CD8-positive, alpha-beta memory T cell (primary cell): Measurements from ENCODE around the gene GRIP1. TPM values are rescaled to one million over a fixed set of nuclear protein-coding genes. Genes with fewer than 3 reads are reported as not detected.
A peak's percentile ranks its signal among the peaks of the same experiment; 100 is the strongest.

Experiments
- CTCF ChIA-PET: fragments of 350-600 bp; sonication (Branson Sonifier 250); formaldehyde crosslinking; loops from one replicate; lab custom pipeline; 2021; ENCODE audit warnings: antibody characterized with exemption; lab: Charles Lee
- POLR2A ChIA-PET: fragments of 350-600 bp; sonication (Branson Sonifier 250); formaldehyde crosslinking; loops from one replicate; lab custom pipeline; 2021; ENCODE audit warnings: antibody characterized with exemption; lab: Charles Lee
- DNase-seq, 5 donors: peaks; one replicate each; pipeline versions ENCODE4 v3.0.0 to v3.0.0-alpha.2; 2020 to 2022; ENCODE audit warnings: mixed read lengths in 1 of 5
- H3K27ac ChIP-seq: one replicate; pipeline ENCODE4 v1.7.0; 2013; ENCODE audit warnings: low read depth, mild to moderate bottlenecking, low read length, moderate library complexity
- H3K27me3 ChIP-seq: 2 replicates; pipeline ENCODE4 v1.7.0; 2013; ENCODE audit warnings: low read length, mild to moderate bottlenecking; ENCODE audit not compliant: insufficient read depth, poor library complexity, severe bottlenecking
- H3K36me3 ChIP-seq: 2 replicates; pipeline ENCODE4 v1.7.0; 2013; ENCODE audit warnings: mild to moderate bottlenecking, low read length, moderate library complexity; ENCODE audit not compliant: insufficient read depth
- H3K4me1 ChIP-seq: 2 replicates; pipeline ENCODE4 v1.7.0; 2013; ENCODE audit warnings: mild to moderate bottlenecking, low read length, moderate library complexity; ENCODE audit not compliant: insufficient read depth
- H3K4me3 ChIP-seq: 2 replicates; pipeline ENCODE4 v1.7.0; 2013; ENCODE audit warnings: mild to moderate bottlenecking, low read length
- H3K9me3 ChIP-seq: 2 replicates; pipeline ENCODE4 v1.7.0; 2013; ENCODE audit warnings: mild to moderate bottlenecking, low read length
- H3K27ac Mint-ChIP-seq, 8 donors: one replicate each; pipeline ENCODE4 v1.8.0; 2020 to 2021; ENCODE audit warnings: mixed read lengths in 8 of 8, mild to moderate bottlenecking in 6 of 8, inconsistent platforms in 3 of 8, moderate library complexity in 3 of 8
- H3K27me3 Mint-ChIP-seq, 2 donors: one replicate each; pipeline ENCODE4 v1.8.0; 2020 to 2021; ENCODE audit warnings: mixed read lengths in 2 of 2, mild to moderate bottlenecking in 1 of 2, moderate library complexity in 1 of 2
- H3K36me3 Mint-ChIP-seq, 3 donors: one replicate each; pipeline ENCODE4 v1.8.0; 2020 to 2021; ENCODE audit warnings: mixed read lengths in 3 of 3, inconsistent platforms in 1 of 3, mild to moderate bottlenecking in 1 of 3
- H3K4me1 Mint-ChIP-seq, 3 donors: one replicate each; pipeline ENCODE4 v1.8.0; 2020 to 2021; ENCODE audit warnings: mixed read lengths in 3 of 3, inconsistent platforms in 1 of 3, mild to moderate bottlenecking in 1 of 3
- H3K4me3 Mint-ChIP-seq, 7 donors: one replicate each; pipeline ENCODE4 v1.8.0; 2020 to 2021; ENCODE audit warnings: mixed read lengths in 7 of 7, mild to moderate bottlenecking in 6 of 7, moderate library complexity in 4 of 7, inconsistent platforms in 2 of 7
- H3K9me3 Mint-ChIP-seq, 5 donors: one replicate each; pipeline ENCODE4 v1.8.0; 2020 to 2022; ENCODE audit warnings: mixed read lengths in 5 of 5, mild to moderate bottlenecking in 3 of 5, moderate library complexity in 2 of 5, inconsistent platforms in 1 of 5
- polyA plus RNA-seq: library from polyadenylated mRNA; unstranded; fragments of 300-500 nt; fragmentation: Illumina TruSeq; gene quantifications from one replicate; pipeline ENCODE4 v1.2.3, GENCODE V29; 2021
- total RNA-seq, 2 experiments: library from RNA; stranded (reverse); gene quantifications; one replicate each; pipeline ENCODE4 v1.2.3, GENCODE V29; 2021

Gene GRIP1
- total and polyA plus RNA-seq, 3 experiments from 2014 or later: 0.31 to 1.5 (median 1.3) TPM

GRCh38 chr12:66716522-66716921 is 37.6 kb upstream of the GRIP1 start:
- Mint-ChIP-seq H3K9me3 (no peaks in the 10 kb centered on the region), H3K27ac (peak overlapping the region in 2 of 8 donors; percentile 33 to 34), H3K36me3 (no peaks in the 10 kb centered on the region), H3K4me3 (no peak overlapping the region), H3K27me3 (peaks cover 0 to 4% of the 10 kb centered on the region in 2 donors), H3K4me1 (peaks cover 13 to 28% (median 21%) of the 10 kb centered on the region in 3 donors)
- Histone ChIP-seq H3K36me3 (no peaks in the 10 kb centered on the region), H3K4me1 (peaks cover 6% of the 10 kb centered on the region), H3K9me3 (no peaks in the 10 kb centered on the region), H3K4me3 (no peak overlapping the region), H3K27me3 (no peaks in the 10 kb centered on the region), H3K27ac (no peak overlapping the region)
- POLR2A ChIA-PET: interaction anchor here (0.6 kb wide), 1 partner anchor 169 kb away, joined by 3 read pairs; no protein-coding TSS in a partner anchor
- CTCF ChIA-PET: no interaction called here
- DNase-seq: no peak

- H3K9me3 Mint-ChIP-seq: no peaks in the 10 kb centered on the region
- Histone ChIP-seq H3K9me3 (no peaks in the 10 kb centered on the region), H3K27ac (no peak overlapping the region), H3K27me3 (no peaks in the 10 kb centered on the region), H3K4me1 (peaks cover 12% of the 10 kb centered on the region), H3K4me3 (no peak overlapping the region), H3K36me3 (no peaks in the 10 kb centered on the region)
- H3K4me1 Mint-ChIP-seq: peaks cover 13 to 29% (median 23%) of the 10 kb centered on the region in 3 donors
- peak overlapping the region; percentile 5 to 66 (median 33) for H3K4me3 Mint-ChIP-seq
- peak overlapping the region in 3 of 8 donors; percentile 0 to 14 (median 3) for H3K27ac Mint-ChIP-seq
- H3K27me3 Mint-ChIP-seq: peaks cover 0 to 4% of the 10 kb centered on the region in 2 donors
- no peak for DNase-seq
- POLR2A ChIA-PET: no interaction called here
- CTCF ChIA-PET: no interaction called here
- H3K36me3 Mint-ChIP-seq: no peaks in the 10 kb centered on the region
These were observed 35.8 kb upstream of the GRIP1 start for GRCh38 chr12:66714709-66715108.

GRCh38 chr12:66713984-66714383 is 35.1 kb upstream of the GRIP1 start:
- Mint-ChIP-seq H3K4me3 (peak overlapping the region in 6 of 7 donors; percentile 9 to 72 (median 44)), H3K36me3 (no peaks in the 10 kb centered on the region), H3K9me3 (no peaks in the 10 kb centered on the region), H3K27me3 (peaks cover 0 to 4% of the 10 kb centered on the region in 2 donors), H3K4me1 (peaks cover 19 to 36% (median 30%) of the 10 kb centered on the region in 3 donors), H3K27ac (peak overlapping the region in 4 of 8 donors; percentile 38 to 84 (median 53))
- H3K36me3 ChIP-seq: no peaks in the 10 kb centered on the region
- H3K4me3 ChIP-seq: peak overlapping the region; percentile 27
- no peaks in the 10 kb centered on the region for H3K27me3 ChIP-seq
- CTCF ChIA-PET: no interaction called here
- DNase-seq: no peak
- POLR2A ChIA-PET: no interaction called here
- H3K9me3 ChIP-seq: no peaks in the 10 kb centered on the region
- no peak overlapping the region for H3K27ac ChIP-seq
- peaks cover 17% of the 10 kb centered on the region for H3K4me1 ChIP-seq

- ChIA-PET POLR2A (no interaction called here), CTCF (interaction anchor here (1.4 to 1.8 kb wide), 2 partner anchors 12 to 17 kb away, joined by 3 to 4 read pairs; no protein-coding TSS in a partner anchor)
- Histone ChIP-seq H3K9me3 (no peaks in the 10 kb centered on the region), H3K27me3 (no peaks in the 10 kb centered on the region), H3K4me3 (no peak overlapping the region), H3K27ac (no peak overlapping the region), H3K36me3 (no peaks in the 10 kb centered on the region), H3K4me1 (peaks cover 17% of the 10 kb centered on the region)
- Mint-ChIP-seq H3K4me3 (no peak overlapping the region), H3K4me1 (peaks cover 21 to 42% (median 29%) of the 10 kb centered on the region in 3 donors), H3K36me3 (no peaks in the 10 kb centered on the region), H3K27ac (no peak overlapping the region), H3K9me3 (peaks cover 0 to 7% (median 0%) of the 10 kb centered on the region in 5 donors), H3K27me3 (peaks cover 9 to 13% of the 10 kb centered on the region in 2 donors)
- no peak for DNase-seq
These were observed 31.0 kb upstream of the GRIP1 start for GRCh38 chr12:66709893-66710292.

GRCh38 chr12:66709457-66709773 is 30.5 kb upstream of the GRIP1 start:
- Mint-ChIP-seq H3K27me3 (peaks cover 9 to 18% of the 10 kb centered on the region in 2 donors), H3K4me1 (peaks cover 17 to 37% (median 25%) of the 10 kb centered on the region in 3 donors), H3K27ac (peak overlapping the region in 1 of 8 donors; percentile 43), H3K36me3 (no peaks in the 10 kb centered on the region), H3K9me3 (peaks cover 0 to 7% (median 0%) of the 10 kb centered on the region in 5 donors), H3K4me3 (peak overlapping the region in 1 of 7 donors; percentile 8)
- no peaks in the 10 kb centered on the region for H3K9me3 ChIP-seq
- CTCF ChIA-PET: interaction anchor here (0.9 to 2.1 kb wide), 4 partner anchors 12 to 70 kb away, joined by 3 to 4 read pairs (median 4); no protein-coding TSS in a partner anchor
- no peaks in the 10 kb centered on the region for H3K36me3 ChIP-seq
- POLR2A ChIA-PET: no interaction called here
- H3K27ac ChIP-seq: no peak overlapping the region
- no peak for DNase-seq
- peaks cover 17% of the 10 kb centered on the region for H3K4me1 ChIP-seq
- no peak overlapping the region for H3K4me3 ChIP-seq
- no peaks in the 10 kb centered on the region for H3K27me3 ChIP-seq

GRCh38 chr12:66708704-66709456 is 30.0 kb upstream of the GRIP1 start:
- H3K9me3 ChIP-seq: no peaks in the 10 kb centered on the region
- H3K4me1 ChIP-seq: peaks cover 17% of the 10 kb centered on the region
- ChIA-PET POLR2A (no interaction called here), CTCF (interaction anchor here (0.9 to 2.1 kb wide), 4 partner anchors 11 to 70 kb away, joined by 3 to 4 read pairs (median 4); no protein-coding TSS in a partner anchor)
- no peaks in the 10 kb centered on the region for H3K36me3 Mint-ChIP-seq
- H3K27me3 ChIP-seq: no peaks in the 10 kb centered on the region
- no peak overlapping the region for H3K27ac ChIP-seq
- H3K27ac Mint-ChIP-seq: peak overlapping the region in 1 of 8 donors; percentile 43
- DNase-seq: peak in 2 of 5 donors; percentile 9 to 63
- peaks cover 0 to 7% (median 0%) of the 10 kb centered on the region in 5 donors for H3K9me3 Mint-ChIP-seq
- H3K4me3 ChIP-seq: no peak overlapping the region
- peak overlapping the region in 4 of 7 donors; percentile 13 to 45 (median 34) for H3K4me3 Mint-ChIP-seq
- H3K4me1 Mint-ChIP-seq: peaks cover 17 to 33% (median 24%) of the 10 kb centered on the region in 3 donors
- peaks cover 9 to 19% of the 10 kb centered on the region in 2 donors for H3K27me3 Mint-ChIP-seq
- H3K36me3 ChIP-seq: no peaks in the 10 kb centered on the region

GRCh38 chr12:66707002-66707697 is 28.3 kb upstream of the GRIP1 start:
- Mint-ChIP-seq H3K27me3 (peaks cover 18 to 35% of the 10 kb centered on the region in 2 donors), H3K9me3 (peaks cover 0 to 7% (median 0%) of the 10 kb centered on the region in 5 donors), H3K4me1 (peaks cover 9 to 19% (median 12%) of the 10 kb centered on the region in 3 donors), H3K27ac (no peak overlapping the region), H3K4me3 (no peak overlapping the region), H3K36me3 (no peaks in the 10 kb centered on the region)
- Histone ChIP-seq H3K4me3 (no peak overlapping the region), H3K9me3 (no peaks in the 10 kb centered on the region), H3K27me3 (no peaks in the 10 kb centered on the region), H3K36me3 (no peaks in the 10 kb centered on the region), H3K27ac (no peak overlapping the region), H3K4me1 (peaks cover 12% of the 10 kb centered on the region)
- POLR2A ChIA-PET: interaction anchor here (0.6 kb wide), 1 partner anchor 858 kb away, joined by 3 read pairs; no protein-coding TSS in a partner anchor
- CTCF ChIA-PET: no interaction called here
- no peak for DNase-seq
